ENCODE measurements around the gene TTLL11.

TTLL11 gene

GRCh38 chr9:121855476-121855875 lies 237.6 kb downstream of the TTLL11 start:
- DNase-seq (ENCODE audit: low read depth in 2 of 2) = no peak

GRCh38 chr9:121853617-121854395 lies 239.3 kb downstream of the TTLL11 start:
- no peak for DNase-seq (ENCODE audit: low read depth in 2 of 2)

GRCh38 chr9:121852651-121853616 lies 240.2 kb downstream of the TTLL11 start:
- no peak for DNase-seq (ENCODE audit: low read depth in 2 of 2)

- DNase-seq (ENCODE audit: low read depth in 2 of 2) = no peak
These were observed 240.9 kb downstream of the TTLL11 start for GRCh38 chr9:121852241-121852640.

- DNase-seq (ENCODE audit: low read depth in 2 of 2) = no peak
These were observed 241.4 kb downstream of the TTLL11 start for GRCh38 chr9:121851641-121852091.

GRCh38 chr9:121850366-121850765 lies 242.7 kb downstream of the TTLL11 start:
- no peak for DNase-seq (ENCODE audit: low read depth in 2 of 2)

- no peak for DNase-seq (ENCODE audit: low read depth in 2 of 2)
These were observed 243.6 kb downstream of the TTLL11 start for GRCh38 chr9:121849554-121849953.

GRCh38 chr9:121844562-121844961 lies 248.5 kb downstream of the TTLL11 start:
- DNase-seq (ENCODE audit: low read depth in 2 of 2) = no peak

- DNase-seq (ENCODE audit: low read depth in 2 of 2) = no peak
These were observed 249.0 kb downstream of the TTLL11 start for GRCh38 chr9:121844098-121844497.

GRCh38 chr9:121842612-121842978 lies 250.5 kb downstream of the TTLL11 start:
- DNase-seq (ENCODE audit: low read depth in 2 of 2) = peak; percentile 29 to 45

- DNase-seq (ENCODE audit: low read depth in 2 of 2) = no peak
These were observed 251.1 kb downstream of the TTLL11 start for GRCh38 chr9:121841771-121842611.

- no peak for DNase-seq (ENCODE audit: low read depth in 2 of 2)
These were observed 252.0 kb downstream of the TTLL11 start for GRCh38 chr9:121840838-121841760.

GRCh38 chr9:121839726-121840500 lies 253.2 kb downstream of the TTLL11 start:
- DNase-seq (ENCODE audit: low read depth in 2 of 2) = no peak

- no peak for DNase-seq (ENCODE audit: low read depth in 2 of 2)
These were observed 254.1 kb downstream of the TTLL11 start for GRCh38 chr9:121838746-121839669.

- DNase-seq (ENCODE audit: low read depth in 2 of 2) = no peak
These were observed 255.8 kb downstream of the TTLL11 start for GRCh38 chr9:121837113-121837961.

GRCh38 chr9:121836366-121836885 lies 256.7 kb downstream of the TTLL11 start:
- no peak for DNase-seq (ENCODE audit: low read depth in 2 of 2)

GRCh38 chr9:121835587-121836365 lies 257.3 kb downstream of the TTLL11 start:
- no peak for DNase-seq (ENCODE audit: low read depth in 2 of 2)
